ENCODE measurements around the gene SLC8A3.
A peak's percentile ranks its signal among the peaks of the same experiment; 100 is the strongest.

Gene SLC8A3

DNA sequence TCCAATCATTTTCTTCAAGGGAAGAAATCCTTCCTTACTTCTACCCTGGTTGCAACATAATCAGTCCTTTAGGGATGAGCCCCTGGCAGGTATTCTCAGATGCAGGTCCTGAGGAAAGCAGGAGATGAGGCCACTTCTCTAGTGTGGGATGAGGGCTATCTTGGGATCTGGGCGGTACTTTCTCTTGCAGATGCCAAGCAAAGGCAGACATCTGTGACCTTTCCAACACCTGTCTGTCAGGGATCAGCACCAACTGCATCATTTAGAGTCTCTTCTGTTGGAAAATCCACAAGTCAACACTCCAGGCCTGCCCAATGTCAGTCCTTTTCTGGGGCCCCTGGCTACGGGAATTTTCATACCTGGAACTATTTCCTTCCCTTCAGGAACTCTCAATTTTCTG is 129.2 kb downstream of the SLC8A3 start:
- DNase-seq: no peak

DNA sequence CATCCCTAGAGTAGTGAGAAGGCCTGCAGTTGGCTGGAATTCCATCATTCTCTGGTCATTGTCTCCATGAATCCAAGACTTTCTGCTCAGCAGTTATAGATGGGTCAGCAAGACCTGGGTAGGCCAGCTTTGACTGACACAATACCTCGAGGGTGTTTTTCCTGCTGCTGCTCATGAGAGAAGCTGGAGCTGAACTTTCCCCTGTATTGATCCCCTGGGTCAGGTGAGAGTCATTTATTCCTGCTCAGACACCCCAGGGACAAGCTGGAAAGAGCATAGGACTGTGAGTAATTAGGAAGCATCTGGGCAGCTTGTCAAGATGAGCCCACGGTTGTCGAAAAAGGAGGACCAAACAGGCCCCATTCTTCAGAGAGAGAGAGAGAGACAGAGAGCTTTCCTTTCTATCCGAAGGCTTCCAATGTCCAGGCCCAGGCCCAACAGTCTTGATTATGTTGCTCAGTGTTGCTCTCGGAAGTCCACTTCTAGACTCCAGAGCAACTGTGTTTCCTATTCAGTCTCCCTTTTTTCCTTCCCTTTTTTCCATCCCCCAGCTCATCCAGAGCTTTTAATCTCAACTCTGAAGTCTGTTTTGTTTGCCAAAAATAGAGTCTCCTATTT is 131.1 kb downstream of the SLC8A3 start:
- no peak for DNase-seq

DNA sequence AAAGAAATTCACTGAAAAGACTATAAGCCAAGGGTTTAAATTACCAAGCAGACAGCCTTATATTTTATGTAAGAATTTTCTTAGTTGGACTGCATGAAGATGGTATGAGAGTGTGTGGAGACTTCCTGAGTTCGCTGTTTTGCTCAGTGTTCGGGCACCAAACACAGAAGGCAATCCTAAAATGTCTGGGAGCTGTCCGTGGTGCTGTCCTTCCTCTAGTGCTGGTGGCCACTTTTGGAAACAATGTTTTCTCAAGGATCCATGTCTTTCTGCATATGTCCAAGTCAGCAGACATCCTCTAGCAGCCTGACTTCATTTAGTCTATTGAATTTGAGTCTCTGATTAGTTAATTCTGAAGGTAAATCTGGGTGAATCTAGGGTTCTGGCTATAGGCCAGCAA is 135.8 kb downstream of the SLC8A3 start:
- peak; percentile 22 for DNase-seq

DNA sequence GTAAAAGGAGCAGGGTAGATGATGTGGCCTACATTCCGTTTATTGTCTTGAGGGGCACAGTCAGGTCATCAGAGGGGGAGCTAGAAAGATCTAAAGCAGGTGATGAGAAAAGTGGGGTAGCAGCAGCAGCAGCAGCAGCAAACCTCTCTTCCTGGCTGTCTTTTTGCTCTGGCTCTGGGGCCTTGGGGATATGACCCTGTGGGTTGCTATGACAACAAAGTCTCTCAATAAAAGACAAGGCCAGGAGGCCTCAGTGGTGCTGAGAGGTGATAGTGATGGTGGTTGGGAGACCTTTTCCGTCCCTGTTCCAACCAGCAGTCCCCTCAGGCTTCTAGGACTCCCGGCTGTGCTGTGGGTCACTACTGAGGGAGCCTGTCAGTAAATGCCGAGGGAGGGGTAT is 138.6 kb downstream of the SLC8A3 start:
- no peak for DNase-seq

DNA sequence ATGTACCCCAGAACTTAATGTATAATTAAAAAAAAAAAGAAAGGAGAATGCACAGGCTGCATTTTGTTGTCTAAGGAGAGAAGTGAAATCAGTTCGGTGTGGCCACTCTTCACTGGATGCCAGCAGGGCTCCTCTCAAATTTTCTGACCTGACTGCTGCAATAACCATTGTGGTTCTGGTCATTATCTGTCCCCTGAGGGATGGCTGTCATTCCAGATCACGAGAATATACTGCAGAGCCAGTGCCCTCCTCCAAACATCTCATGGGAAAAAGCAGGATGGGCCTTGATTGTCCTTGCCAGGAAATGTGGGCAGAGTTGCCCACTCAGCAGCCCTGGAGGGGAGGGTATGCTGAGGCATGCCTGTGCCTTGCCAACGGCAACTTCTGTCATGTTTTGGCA is 139.1 kb downstream of the SLC8A3 start:
- no peak for DNase-seq

DNA sequence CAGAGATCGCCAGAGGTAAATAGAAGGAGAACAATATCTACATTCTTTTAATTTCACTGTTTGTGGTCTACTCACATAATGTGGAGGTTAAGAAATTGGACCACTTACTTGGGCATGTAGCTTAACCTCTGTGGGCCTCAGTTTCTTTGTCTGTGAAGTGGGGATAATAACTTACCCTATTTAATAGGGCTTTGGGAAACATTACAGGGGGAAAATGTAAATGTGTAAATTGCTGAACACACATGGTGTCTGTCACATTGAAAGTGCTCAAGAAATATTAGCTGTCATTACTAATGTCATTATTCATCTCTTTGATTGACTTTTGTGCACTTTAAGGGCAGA is 140.5 kb downstream of the SLC8A3 start:
- no peak for DNase-seq

DNA sequence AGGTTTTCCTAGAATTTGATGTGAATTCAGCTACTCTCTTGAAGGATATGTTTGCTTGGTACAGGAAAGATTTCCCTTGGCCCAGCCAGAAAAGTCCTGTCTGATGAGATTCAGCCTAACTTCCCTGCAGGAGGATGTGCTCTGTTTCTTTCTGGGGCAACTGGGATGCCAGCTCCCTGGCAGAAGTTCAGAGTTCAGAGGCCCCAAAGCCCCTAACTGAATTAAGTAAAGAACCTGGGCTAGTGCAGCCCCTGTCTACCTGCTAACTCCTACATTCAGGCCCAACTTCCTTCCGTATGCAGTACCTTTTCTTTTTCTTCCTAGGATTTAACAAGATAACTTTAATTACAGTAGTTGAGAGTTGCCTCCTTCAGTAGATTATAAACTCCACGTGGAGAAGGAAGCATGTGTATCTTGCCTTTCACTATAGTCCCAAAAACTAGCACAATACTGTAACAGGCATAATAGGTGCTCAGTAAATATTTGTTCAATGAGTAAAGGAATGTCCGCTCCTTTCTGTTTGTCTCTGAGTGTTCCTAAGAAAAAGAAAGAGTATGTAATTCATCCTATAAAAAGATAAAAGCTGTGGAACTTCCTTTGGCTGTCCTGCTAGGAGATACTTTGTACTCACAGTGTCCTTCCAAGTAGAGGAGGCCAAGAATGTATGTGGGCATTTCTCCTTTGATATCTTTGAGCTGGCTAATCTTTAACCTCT is 141.0 kb downstream of the SLC8A3 start:
- no peak for DNase-seq

DNA sequence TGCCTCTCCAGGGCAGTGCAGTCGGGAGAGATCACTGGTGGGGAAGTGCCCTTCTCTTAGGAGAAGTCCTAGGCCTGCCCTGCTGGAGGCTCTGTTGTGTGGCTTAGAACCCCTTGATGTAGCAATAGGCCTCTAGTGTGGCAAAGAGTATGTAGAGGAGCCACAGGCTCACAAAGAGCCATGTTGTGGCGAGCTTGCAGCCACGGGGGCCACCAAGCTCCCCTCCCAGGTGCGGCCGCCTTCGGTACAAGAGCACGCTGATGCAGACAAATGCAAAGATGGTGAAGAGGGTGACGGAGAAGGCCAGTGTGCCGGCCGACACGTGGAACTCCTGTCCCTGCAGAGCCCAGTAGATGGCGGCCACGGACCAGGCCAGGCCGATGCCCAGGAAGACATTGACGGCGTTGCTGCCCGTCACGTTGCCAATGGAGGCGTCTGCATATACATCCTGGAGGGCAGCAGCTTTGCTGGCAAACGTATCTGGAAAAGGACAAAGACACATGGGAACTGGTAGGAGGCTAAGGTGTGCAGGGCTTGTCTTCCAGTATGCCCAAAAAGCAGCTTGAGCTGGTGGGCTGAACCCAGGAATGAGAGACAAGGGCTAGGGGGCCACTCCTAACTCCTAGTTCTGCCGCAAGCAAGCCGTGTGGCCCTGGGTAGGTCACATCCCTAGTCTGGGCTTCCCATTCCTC is 142.8 kb downstream of the SLC8A3 start:
- peak; percentile 56 for DNase-seq

DNA sequence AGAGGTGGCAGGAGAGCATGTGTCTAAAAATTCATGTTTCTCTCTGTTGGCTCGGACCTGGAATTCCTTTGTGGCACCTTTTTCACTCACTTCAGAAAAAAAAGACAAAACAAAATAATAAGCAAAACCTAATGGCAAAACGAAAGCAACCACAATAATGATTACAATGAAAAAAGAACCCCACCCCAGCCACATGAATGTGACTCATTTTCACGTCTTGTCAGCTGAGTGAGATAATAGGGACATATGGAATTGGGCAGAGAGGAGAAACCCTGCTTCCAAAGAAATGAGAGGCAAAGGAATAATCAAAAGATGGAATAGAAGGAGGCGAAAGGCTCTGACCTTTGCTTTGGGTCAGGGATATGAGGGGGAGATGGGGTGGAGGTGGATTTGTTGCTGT is 143.4 kb downstream of the SLC8A3 start:
- DNase-seq: peak; percentile 5

DNA sequence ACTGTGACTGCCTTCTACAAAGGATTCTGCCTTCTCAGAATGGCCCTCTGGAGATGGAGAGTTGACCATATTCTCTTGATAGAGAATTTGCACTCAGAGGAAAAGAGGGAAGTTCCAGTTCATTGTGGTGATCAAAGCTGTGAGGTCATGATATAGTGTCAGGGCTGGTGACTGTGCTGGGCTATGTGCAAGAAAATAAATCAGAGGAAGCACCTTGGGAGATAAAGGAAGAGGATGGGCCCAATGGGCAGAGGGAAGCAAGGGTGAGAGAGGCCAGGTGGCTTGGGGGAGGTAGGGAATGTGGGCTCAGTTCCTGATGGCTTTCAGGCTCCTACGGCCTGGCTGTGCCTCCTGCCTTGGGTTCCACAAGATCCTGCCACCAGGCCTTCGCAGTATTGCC is 145.8 kb downstream of the SLC8A3 start:
- no peak for DNase-seq

DNA sequence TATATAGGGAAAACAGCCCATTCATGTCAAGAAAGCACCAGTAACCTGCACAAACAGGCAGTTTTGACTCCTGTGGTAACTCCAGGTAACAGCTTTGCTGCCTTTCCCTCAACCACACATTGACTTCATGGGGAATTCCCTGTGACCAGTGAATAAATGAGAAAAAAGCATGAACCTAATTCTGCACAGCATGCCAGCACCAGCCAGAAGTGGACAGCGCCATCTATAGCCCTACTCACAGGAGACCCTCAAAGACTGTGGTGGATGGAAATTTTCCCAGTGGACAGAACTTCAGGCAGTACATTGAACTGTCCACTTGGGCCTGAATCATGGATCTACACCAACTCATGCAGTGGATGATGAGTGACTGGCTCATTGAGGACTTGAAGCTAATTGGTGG is 152.1 kb downstream of the SLC8A3 start:
- DNase-seq: no peak

DNA sequence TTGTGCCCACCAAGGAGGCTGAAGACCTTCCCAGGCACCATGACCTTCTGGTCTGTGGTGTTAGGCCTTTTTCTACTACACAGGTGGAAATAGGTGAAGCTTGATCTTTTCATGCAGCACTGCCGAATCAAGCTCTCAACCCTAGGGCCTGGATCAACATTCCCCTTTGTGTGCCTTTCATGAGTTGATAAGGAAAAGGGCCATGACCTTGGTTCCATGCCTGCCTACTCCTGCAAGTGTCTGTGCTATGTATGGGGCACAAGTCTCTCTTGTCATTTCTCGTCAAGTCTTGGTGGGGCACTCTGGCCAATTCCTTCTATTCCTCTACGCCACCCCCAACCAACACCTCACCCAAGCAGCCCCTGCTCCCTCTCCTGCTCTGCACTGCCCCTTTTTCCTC is 154.5 kb downstream of the SLC8A3 start:
- no peak for DNase-seq

DNA sequence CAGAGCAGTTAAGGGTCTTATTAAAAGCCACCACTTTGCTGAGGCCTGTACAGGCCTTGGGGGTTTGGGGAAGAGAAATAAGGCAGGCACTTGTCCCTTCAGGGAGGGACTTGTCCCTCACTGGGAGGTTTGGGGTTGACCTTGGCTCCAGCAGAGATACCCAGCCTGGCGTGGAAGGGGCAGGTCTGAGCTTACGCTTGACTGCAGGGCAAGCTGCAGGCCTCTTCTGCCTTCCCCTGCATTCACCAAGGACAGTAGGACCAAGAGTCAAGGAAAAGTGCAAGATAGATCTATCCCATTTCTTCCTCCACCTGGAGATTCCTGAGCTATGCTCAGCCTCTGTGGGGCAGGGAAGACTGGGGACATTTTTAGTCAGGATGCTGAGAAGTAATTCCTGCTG is 155.2 kb downstream of the SLC8A3 start:
- DNase-seq: no peak

DNA sequence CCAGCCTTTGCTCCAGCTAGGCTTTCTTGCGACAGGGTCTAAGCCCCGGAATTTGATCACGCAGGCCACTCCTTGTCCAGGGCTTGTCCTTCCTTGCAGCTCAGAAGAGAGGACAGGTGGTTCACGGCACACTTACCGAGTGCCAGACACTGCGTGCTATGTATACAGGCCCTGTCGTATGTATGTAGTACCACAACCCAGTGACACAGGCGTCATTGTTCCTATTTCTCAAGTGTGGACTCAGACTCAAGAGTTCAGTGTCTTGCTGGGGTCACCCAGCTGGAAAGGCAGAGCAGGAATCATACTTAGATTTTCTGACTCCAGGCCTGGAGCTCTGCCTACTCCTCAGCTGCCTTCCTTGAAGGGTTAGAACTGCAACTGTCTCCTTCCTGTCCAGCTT is 155.6 kb downstream of the SLC8A3 start:
- no peak for DNase-seq

DNA sequence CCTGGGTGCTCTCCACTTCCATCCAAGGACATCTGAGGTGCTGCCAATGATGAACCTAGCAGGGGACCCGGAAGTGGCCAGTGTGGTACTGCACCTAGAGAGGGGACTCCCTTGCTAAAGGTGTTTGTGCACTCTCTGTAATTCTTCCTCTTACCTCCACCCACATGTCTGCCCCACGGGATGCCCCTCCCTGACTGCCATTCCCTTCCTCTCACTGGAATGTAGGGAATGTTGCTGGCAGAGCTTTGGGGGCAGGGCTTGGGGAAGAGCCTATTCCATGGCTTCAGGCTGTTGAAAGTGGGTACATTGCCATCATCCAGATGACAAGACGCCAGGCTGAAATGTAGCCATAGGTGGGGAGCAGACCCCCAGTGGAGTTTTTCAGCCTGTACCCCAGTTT is 156.3 kb downstream of the SLC8A3 start:
- DNase-seq: no peak

DNA sequence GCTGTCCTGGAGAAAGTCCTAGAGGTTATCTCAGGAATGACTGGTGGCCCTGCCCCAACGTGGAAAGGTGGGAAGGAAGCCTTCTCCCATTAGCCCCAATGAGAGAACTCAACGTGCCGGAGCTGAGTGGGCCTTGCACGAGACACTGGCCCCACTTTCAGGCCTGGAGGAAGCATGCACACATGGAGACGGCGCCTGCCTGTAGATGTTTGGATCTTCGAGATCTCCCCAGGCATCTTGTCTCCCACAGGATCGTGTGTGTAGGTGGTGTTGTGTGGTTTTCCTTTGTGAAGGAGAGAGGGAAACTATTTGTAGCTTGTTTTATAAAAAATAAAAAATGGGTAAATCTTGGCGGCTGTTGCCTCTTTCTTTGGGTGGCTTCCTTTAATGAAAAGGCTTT is 156.7 kb downstream of the SLC8A3 start:
- DNase-seq: no peak

DNA sequence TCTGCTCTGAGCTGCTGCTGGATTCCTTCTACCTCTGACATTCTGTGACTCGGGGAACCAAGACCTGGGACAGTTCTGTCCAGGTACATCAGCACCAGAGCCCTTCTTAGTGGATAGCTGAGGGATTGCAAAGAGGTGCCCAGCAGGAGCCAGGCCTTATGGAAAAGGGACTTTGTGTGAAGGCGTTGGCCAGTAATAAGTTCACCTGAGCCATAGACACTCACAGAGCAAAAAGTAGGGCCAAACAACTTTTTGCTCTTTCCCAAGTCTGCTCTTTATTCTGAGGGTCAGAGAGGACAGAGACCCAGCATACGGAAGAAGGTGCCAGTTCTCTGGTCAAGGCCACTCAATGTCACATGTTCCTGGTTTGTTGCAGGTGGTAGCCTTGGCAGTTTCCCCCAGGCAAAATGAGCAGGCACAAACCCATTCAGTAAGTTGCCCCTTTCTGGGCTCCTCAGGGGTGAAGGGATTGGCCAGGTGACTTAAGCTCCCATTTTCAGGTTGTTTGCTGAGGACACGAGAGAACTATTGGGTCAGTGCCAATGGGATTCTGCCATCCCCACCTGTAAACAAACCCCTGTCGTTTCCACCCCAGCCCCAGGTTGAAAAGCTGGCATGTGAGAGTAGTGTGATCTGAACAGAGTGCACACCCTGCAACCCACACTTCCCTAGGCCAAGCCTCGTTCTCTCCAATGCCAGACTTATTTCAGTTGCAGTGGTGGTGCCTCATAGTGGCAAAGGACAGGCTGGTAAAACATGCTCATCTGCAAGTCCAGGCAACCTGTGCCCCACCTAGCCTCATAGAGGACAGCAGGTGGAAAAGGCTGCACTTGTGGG is 159.2 kb downstream of the SLC8A3 start:
- DNase-seq: no peak

DNA sequence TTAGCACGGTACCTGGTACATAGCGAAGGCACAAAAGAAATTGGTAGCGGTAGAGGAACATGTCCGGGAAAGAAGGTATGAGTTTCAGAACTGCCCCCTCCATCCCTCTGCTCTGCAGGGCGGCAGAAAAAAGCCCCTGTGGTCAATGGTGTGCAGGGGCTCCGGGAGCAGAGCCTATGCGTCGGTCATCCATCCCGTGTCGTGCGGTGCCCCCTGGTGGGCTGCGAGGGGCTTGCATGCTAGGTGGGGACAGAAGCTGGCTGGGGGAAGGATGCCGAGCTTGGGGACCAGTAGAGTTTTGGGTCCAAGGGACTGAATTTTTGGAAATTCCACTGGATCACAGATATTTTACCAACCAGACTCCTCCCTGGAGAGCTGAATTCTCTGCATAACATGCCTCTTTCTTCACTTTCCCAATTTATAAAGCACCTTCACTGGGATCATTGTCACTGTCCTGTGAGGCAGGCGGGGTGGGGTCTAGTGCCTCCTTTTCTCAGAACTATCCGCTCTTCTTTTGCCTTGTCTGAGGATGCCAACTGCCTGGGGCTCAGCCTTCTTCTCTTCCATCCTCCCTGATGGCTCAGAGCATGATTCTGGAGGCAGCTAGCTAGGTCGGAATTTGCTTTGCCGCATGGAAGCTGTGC is 160.8 kb downstream of the SLC8A3 start:
- peak; percentile 66 for DNase-seq

DNA sequence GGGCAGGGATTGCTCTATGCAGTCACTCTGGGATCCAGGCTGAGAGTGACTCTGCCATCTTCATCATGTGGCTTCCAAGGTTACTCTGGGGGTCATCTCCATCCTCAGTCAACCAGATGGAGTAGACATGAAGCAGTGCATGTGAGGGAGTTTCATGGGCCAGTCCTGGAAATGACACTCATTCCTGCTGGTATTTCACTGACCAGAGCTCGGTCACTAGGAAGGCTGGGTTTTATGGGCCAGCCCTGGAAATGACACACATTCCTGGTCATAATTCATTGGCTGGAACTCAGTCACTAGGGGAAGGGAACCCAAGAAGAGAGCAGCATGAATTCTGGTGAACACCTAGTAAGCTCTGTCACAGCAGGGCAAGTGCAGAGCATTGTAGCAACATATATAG is 164.9 kb downstream of the SLC8A3 start:
- no peak for DNase-seq

DNA sequence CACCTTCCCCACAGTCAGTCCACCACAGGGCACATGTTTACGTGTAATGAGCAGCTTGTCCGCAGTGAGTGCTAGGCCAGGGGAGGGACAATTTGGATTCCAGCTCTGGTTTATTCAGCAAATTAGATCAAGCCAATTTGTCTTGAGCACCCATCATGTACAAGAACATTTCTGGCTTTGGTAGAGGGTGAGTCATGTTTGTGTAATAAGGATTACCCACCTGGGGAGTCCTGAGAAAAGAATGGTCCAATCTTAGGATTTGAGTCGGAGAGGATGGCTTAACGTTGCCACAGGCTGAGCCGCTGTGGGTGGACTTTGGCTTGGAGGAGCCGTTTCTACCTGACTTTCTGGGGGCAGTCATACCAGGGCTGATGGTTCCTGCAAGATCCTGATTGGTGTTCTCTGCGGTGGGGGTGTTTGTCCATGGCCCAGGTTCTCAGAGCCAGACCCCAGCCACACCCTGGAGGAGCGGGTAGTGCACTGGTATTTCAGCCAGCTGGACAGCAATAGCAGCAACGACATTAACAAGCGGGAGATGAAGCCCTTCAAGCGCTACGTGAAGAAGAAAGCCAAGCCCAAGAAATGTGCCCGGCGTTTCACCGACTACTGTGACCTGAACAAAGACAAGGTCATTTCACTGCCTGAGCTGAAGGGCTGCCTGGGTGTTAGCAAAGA is 165.8 kb downstream of the SLC8A3 start:
- DNase-seq: no peak

DNA sequence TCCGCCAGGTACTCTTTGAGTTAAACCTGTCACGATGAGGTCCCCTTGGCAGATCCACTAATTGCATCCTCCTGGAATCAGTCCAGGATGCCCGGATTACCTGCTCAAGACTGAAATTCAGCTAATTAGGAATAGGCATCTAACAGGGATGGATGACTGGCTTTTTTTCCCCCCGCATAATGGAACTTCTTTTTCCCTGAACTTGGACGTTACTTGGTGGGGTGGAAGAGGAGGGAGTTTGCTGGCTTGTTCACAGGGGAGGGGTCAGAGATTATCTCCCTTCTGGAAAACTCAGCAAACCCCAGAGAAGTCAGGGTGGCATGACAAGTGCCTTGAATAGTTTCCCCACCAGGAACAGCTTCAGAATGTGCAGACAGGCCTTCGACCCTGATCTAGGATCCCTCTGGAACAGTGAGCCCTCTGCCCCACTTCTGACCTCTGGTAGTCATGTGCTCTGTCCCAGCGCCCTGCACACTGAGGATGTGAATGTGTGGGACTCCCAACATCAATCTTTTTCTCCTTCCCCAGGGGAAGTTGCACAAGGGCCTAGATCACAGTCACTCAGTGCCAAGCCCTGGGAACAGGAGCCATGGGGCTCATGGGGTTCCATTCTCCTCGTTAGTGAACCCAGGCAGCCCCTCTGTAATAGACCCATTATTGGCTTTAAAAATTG is 167.1 kb downstream of the SLC8A3 start:
- no peak for DNase-seq

Data from OCI-M1 (cell line).